Activated B cell treated with CpG ODN at 0.5 μM for 24 hours (primary cell): ENCODE measurements around the gene HSPA1B. TPM values are rescaled to one million over a fixed set of nuclear protein-coding genes. Genes with fewer than 3 reads are reported as not detected.
"Not testable (repeated sequence)": the region's sequence is repeated elsewhere in the genome, so short reads cannot be mapped to it uniquely, and the experiment has no call there.

Source experiments
- ATAC-seq: fragments of 200-7000 bp; cut with Tn5 transposase; one replicate; pipeline ENCODE4 v1.10.0; 2021; ENCODE audit warnings: low read depth, mild to moderate bottlenecking, moderate library complexity
- CTCF ChIA-PET: fragments of 350-600 bp; sonication (Branson Sonifier 250); formaldehyde crosslinking; loops from one replicate; lab custom pipeline; 2021; ENCODE audit warnings: antibody characterized with exemption; lab: Charles Lee
- POLR2A ChIA-PET: fragments of 350-600 bp; sonication (Branson Sonifier 250); formaldehyde crosslinking; loops from one replicate; lab custom pipeline; 2021; ENCODE audit warnings: antibody characterized with exemption; lab: Charles Lee
- DNase-seq: peaks from one replicate; pipeline ENCODE4 v3.0.0; 2022
- H3K27ac Mint-ChIP-seq: one replicate; pipeline ENCODE4 v1.8.0; 2020; ENCODE audit warnings: mixed read lengths
- H3K27me3 Mint-ChIP-seq: one replicate; pipeline ENCODE4 v1.8.0; 2021; ENCODE audit warnings: mixed read lengths
- H3K36me3 Mint-ChIP-seq: one replicate; pipeline ENCODE4 v1.8.0; 2021; ENCODE audit warnings: low read depth, mixed read lengths
- H3K4me1 Mint-ChIP-seq: one replicate; pipeline ENCODE4 v1.8.0; 2021; ENCODE audit warnings: mixed read lengths
- H3K4me3 Mint-ChIP-seq: one replicate; pipeline ENCODE4 v1.8.0; 2020; ENCODE audit warnings: mild to moderate bottlenecking, mixed read lengths
- H3K9me3 Mint-ChIP-seq: one replicate; pipeline ENCODE4 v1.8.0; 2020; ENCODE audit warnings: mixed read lengths
- CTCF ChIP-seq: fragments of 200-600 bp; IDR thresholded peaks from one replicate; pipeline ENCODE4 v1.8.0; 2022; ENCODE audit warnings: antibody characterized with exemption, mild to moderate bottlenecking
- intact Hi-C: fragments of 100-400 bp; cut with micrococcal nuclease; formaldehyde crosslinking; loops from one replicate; pipeline ENCODE4 v1.15.1; 2024
- total RNA-seq: library from RNA; stranded (reverse); gene quantifications from 2 replicates; pipeline ENCODE4 v1.2.3, GENCODE V29; 2022

The HSPA1B gene
- total RNA-seq, 1 donor from 2014 or later = 30.4 TPM

- intact Hi-C loops = loop anchor here (2.0 kb wide), 1 partner anchor 17 kb away; the partner anchor contains the start of genes HSPA1A and HSPA1L
- H3K36me3 Mint-ChIP-seq = peaks cover 32% of the 10 kb centered on the region
Measured at GRCh38 chr6:31797588-31797987, 29.9 kb upstream of the HSPA1B start.

GRCh38 chr6:31799781-31800180 lies 27.8 kb upstream of the HSPA1B start:
- Mint-ChIP-seq H3K27me3 (no peaks in the 10 kb centered on the region), H3K9me3 (no peaks in the 10 kb centered on the region), H3K4me3 (no peak overlapping the region), H3K4me1 (peaks cover 33% of the 10 kb centered on the region), H3K36me3 (peaks cover 31% of the 10 kb centered on the region), H3K27ac (no peak overlapping the region)
- no peak for ATAC-seq
- ChIA-PET POLR2A (interaction anchor here (0.5 to 5.9 kb wide), 5 partner anchors 23 to 233 kb away, joined by 3 to 103 read pairs (median 4); partner anchors contain the start of genes CLIC1 and MSH5), CTCF (interaction anchor here (1.5 kb wide), 1 partner anchor 9 kb away, joined by 5 read pairs; no protein-coding TSS in a partner anchor)
- DNase-seq = no peak
- intact Hi-C loops = no loop called here
- TF ChIP-seq CTCF = no peak

More at GRCh38 chr6:31797588-31797987, 29.9 kb upstream of the HSPA1B start:
- H3K27ac Mint-ChIP-seq = peak overlapping the region; percentile 89
- no peaks in the 10 kb centered on the region for H3K27me3 Mint-ChIP-seq
- H3K4me3 Mint-ChIP-seq = peak overlapping the region; percentile 62
- peaks cover 51% of the 10 kb centered on the region for H3K4me1 Mint-ChIP-seq
- ChIA-PET CTCF (interaction anchor here (1.5 to 2.9 kb wide), 4 partner anchors 9 to 246 kb away, joined by 3 to 20 read pairs (median 6); partner anchors contain the start of genes CLIC1 and LSM2), POLR2A (interaction anchor here (0.6 to 5.9 kb wide), 6 partner anchors 8 to 133 kb away, joined by 3 to 103 read pairs (median 5); partner anchors contain the start of genes CLIC1, LSM2 and MSH5)
- DNase-seq (no peak), ATAC-seq (no peak)
- H3K9me3 Mint-ChIP-seq = no peaks in the 10 kb centered on the region
- TF ChIP-seq CTCF = no peak

GRCh38 chr6:31801031-31801927 lies 26.3 kb upstream of the HSPA1B start:
- POLR2A ChIA-PET = interaction anchor here (1.0 kb wide), 1 partner anchor 39 kb away, joined by 3 read pairs; no protein-coding TSS in a partner anchor
- H3K27ac Mint-ChIP-seq, H3K27me3 Mint-ChIP-seq, ATAC-seq, H3K9me3 Mint-ChIP-seq, H3K4me3 Mint-ChIP-seq, DNase-seq, intact Hi-C loops: not testable (repeated sequence)
- Mint-ChIP-seq H3K36me3 (peaks cover 26% of the 10 kb centered on the region), H3K4me1 (peaks cover 31% of the 10 kb centered on the region)
- CTCF ChIA-PET = interaction anchor here (1.5 kb wide), 1 partner anchor 10 kb away, joined by 5 read pairs; no protein-coding TSS in a partner anchor

GRCh38 chr6:31805939-31806469 lies 21.5 kb upstream of the HSPA1B start:
- no peaks in the 10 kb centered on the region for H3K9me3 Mint-ChIP-seq
- TF ChIP-seq CTCF = no peak
- peaks cover 25% of the 10 kb centered on the region for H3K36me3 Mint-ChIP-seq
- H3K4me1 Mint-ChIP-seq = peaks cover 16% of the 10 kb centered on the region
- ATAC-seq = peak; percentile 10
- POLR2A ChIA-PET = interaction anchor here (0.6 to 3.1 kb wide), 30 partner anchors 9 to 426 kb away, joined by 3 to 62 read pairs (median 6); partner anchors contain the start of genes ABHD16A, BAG6, C6orf47 and CLIC1
- H3K27me3 Mint-ChIP-seq = no peaks in the 10 kb centered on the region
- DNase-seq = no peak
- intact Hi-C loops = loop anchor here (1.0 kb wide), 4 partner anchors 11 to 154 kb away; partner anchors contain the start of genes BAG6 and VARS1
- CTCF ChIA-PET = interaction anchor here (1.4 to 2.3 kb wide), 3 partner anchors 10 to 79 kb away, joined by 6 to 20 read pairs (median 9); partner anchors contain the start of gene VARS1
- peak overlapping the region; percentile 94 for H3K4me3 Mint-ChIP-seq
- peak overlapping the region; percentile 89 for H3K27ac Mint-ChIP-seq
